ENCODE results near the gene CHD9. TPM values are rescaled to one million over a fixed set of nuclear protein-coding genes. Genes with fewer than 3 reads are reported as not detected.

CHD9 gene
- polyA plus RNA-seq (2012; ENCODE audit: insufficient read length, low read depth): 5.8 TPM

- TF ChIP-seq FOXP2 (optimal IDR thresholded peaks at IDR 0.05; ENCODE audit: borderline replicate concordance, extremely low read depth, extremely low read length, insufficient read depth): peak; percentile 40
- TF ChIP-seq SIN3A (IDR thresholded peaks at IDR 0.05; ENCODE audit: borderline replicate concordance, insufficient read depth, low read length): no peak
- TF ChIP-seq REST (IDR thresholded peaks at IDR 0.05; ENCODE audit: insufficient read depth in 1 of 2, low read depth in 2 of 2, low read length in 2 of 2): no peak
- TF ChIP-seq POLR2AphosphoS5 (IDR thresholded peaks at IDR 0.05; ENCODE audit: low read depth, low read length): no peak
- TF ChIP-seq TAF1 (IDR thresholded peaks at IDR 0.05; ENCODE audit: borderline replicate concordance, insufficient read depth, low read length): no peak
These were observed at the start of gene CHD9 for GRCh38 chr16:53054670-53055485. Gene CHD9 (plus strand): TSS chr16:53054991. CDS start chr16:53156090, 101,099 bp downstream.

DNA sequence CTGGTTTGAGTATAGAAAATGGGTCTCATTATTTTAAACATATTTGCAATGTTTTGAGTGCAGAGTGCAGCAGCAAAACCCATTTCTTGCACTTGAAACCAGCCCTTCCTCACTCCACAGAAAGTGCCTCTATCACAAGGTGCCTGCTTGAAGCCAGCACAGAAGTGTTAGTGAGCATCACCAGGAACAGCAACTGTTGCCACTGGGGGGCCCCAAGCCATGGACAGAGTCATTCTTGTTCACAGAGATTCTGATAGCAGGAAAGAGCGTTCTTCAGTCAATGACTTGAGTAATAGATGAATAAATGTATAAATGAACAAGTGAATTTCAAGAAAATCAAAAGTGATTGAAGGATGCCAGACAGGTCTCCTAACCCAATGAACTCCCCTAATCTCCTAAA, 47.7 kb upstream of the CHD9 start:
- TF ChIP-seq SIN3A (IDR thresholded peaks at IDR 0.05; ENCODE audit: borderline replicate concordance, insufficient read depth, low read length): no peak
- TF ChIP-seq TAF1 (IDR thresholded peaks at IDR 0.05; ENCODE audit: borderline replicate concordance, insufficient read depth, low read length): no peak
- no peak for TF ChIP-seq POLR2AphosphoS5 (IDR thresholded peaks at IDR 0.05; ENCODE audit: low read depth, low read length)
- TF ChIP-seq REST (IDR thresholded peaks at IDR 0.05; ENCODE audit: insufficient read depth in 1 of 2, low read depth in 2 of 2, low read length in 2 of 2): no peak
- TF ChIP-seq FOXP2 (optimal IDR thresholded peaks at IDR 0.05; ENCODE audit: borderline replicate concordance, extremely low read depth, extremely low read length, insufficient read depth): no peak

DNA sequence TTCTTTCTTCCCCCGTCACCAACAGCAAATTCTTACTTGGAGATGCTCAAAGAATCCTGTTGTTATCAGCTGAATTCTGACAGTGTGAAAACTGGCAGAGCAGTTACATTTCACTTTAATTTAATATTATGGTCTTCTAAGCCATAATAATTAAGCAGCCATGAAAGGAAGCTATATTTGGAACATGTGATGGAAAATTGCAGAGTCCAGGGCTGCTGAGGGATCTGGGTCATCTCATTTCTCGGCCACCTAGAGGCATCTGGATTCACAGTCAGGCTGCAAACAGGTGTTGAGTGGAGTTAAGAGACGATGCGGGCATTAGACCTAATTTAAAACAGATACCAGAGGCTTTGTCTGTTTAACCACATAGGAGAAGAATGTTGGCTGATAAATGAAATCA, 40.5 kb upstream of the CHD9 start:
- no peak for TF ChIP-seq TAF1 (IDR thresholded peaks at IDR 0.05; ENCODE audit: borderline replicate concordance, insufficient read depth, low read length)
- no peak for TF ChIP-seq FOXP2 (optimal IDR thresholded peaks at IDR 0.05; ENCODE audit: borderline replicate concordance, extremely low read depth, extremely low read length, insufficient read depth)
- no peak for TF ChIP-seq SIN3A (IDR thresholded peaks at IDR 0.05; ENCODE audit: borderline replicate concordance, insufficient read depth, low read length)

GRCh38 chr16:53018834-53019416, 35.9 kb upstream of the CHD9 start:
- TF ChIP-seq REST (IDR thresholded peaks at IDR 0.05; ENCODE audit: insufficient read depth in 1 of 2, low read depth in 2 of 2, low read length in 2 of 2) (no peak), POLR2AphosphoS5 (IDR thresholded peaks at IDR 0.05; ENCODE audit: low read depth, low read length) (no peak), SIN3A (IDR thresholded peaks at IDR 0.05; ENCODE audit: borderline replicate concordance, insufficient read depth, low read length) (no peak), FOXP2 (optimal IDR thresholded peaks at IDR 0.05; ENCODE audit: borderline replicate concordance, extremely low read depth, extremely low read length, insufficient read depth) (no peak), TAF1 (IDR thresholded peaks at IDR 0.05; ENCODE audit: borderline replicate concordance, insufficient read depth, low read length) (no peak)

GRCh38 chr16:53022374-53022773, 32.4 kb upstream of the CHD9 start:
- TF ChIP-seq POLR2AphosphoS5 (IDR thresholded peaks at IDR 0.05; ENCODE audit: low read depth, low read length) (no peak), FOXP2 (optimal IDR thresholded peaks at IDR 0.05; ENCODE audit: borderline replicate concordance, extremely low read depth, extremely low read length, insufficient read depth) (no peak)

DNA sequence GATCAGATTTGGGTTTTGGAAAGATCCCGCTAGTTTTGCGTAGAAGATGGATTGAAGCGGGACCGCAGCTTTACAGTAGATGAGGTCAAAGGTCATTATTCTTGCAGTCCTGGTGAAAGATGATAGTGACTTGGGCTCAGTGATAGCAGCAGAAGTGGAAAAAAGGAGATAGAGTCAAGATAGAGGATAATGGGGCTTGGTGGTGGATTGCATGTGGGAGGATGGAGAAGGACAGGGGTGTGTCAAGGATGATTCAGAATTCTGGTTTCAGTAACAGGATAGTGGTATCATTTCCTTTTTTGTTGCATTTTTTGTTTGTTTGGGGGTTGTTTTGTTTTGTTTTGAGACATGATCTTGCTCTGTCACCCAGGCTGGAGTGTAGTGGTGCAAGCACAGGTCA, 30.7 kb upstream of the CHD9 start:
- no peak for TF ChIP-seq SIN3A (IDR thresholded peaks at IDR 0.05; ENCODE audit: borderline replicate concordance, insufficient read depth, low read length)
- TF ChIP-seq POLR2AphosphoS5 (IDR thresholded peaks at IDR 0.05; ENCODE audit: low read depth, low read length): no peak
- no peak for TF ChIP-seq FOXP2 (optimal IDR thresholded peaks at IDR 0.05; ENCODE audit: borderline replicate concordance, extremely low read depth, extremely low read length, insufficient read depth)
- no peak for TF ChIP-seq TAF1 (IDR thresholded peaks at IDR 0.05; ENCODE audit: borderline replicate concordance, insufficient read depth, low read length)
- TF ChIP-seq REST (IDR thresholded peaks at IDR 0.05; ENCODE audit: insufficient read depth in 1 of 2, low read depth in 2 of 2, low read length in 2 of 2): no peak

Data from PFSK-1 (cell line).